Measurements from ENCODE around the gene MTSS2. TPM values are rescaled to one million over a fixed set of nuclear protein-coding genes. Genes with fewer than 3 reads are reported as not detected.
A peak's percentile ranks its signal among the peaks of the same experiment; 100 is the strongest.

Gene MTSS2
- total RNA-seq, 4 donors from 2014 or later: 74.9 to 238 (median 130) TPM

DNA sequence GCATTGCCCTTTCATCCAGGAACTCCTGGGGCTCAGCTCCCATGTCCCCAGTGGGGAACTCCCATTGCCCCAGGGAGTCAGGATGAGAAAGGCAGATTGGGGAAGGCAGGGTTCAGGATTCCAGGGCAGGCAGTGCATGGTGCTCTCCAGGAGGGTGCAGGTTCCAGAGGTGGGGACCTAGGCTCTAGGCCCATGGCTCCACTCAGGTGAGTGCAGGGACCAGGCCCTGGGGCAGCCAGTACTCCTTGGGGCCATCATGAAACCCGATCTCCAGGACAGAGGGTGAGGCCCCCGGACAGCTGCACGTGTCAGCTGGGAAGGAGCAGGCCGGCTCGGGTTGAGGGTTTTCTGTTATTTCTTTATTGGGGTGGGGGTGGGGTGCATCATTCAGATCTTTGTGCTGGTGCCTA is 1.3 kb upstream of the MTSS2 start:
- Histone ChIP-seq H3K9me3 (no peaks in the 10 kb centered on the region), H3K4me1 (peaks cover 89 to 95% (median 91%) of the 10 kb centered on the region in 4 donors), H3K27me3 (no peaks in the 10 kb centered on the region), H3K36me3 (peaks cover 0 to 11% (median 1%) of the 10 kb centered on the region in 4 donors), H3K4me3 (peak overlapping the region in 2 of 4 donors; percentile 86 to 87), H3K27ac (replicated peaks in 1 of 4) (peak overlapping the region; percentile 96 to 99 (median 96))
- TF ChIP-seq POLR2A (IDR thresholded peaks at IDR 0.05; ENCODE audit: low read depth) (no peak), EP300 (IDR thresholded peaks at IDR 0.05) (no peak), POLR2AphosphoS5 (IDR thresholded peaks at IDR 0.05) (no peak)
- TF ChIP-seq, protein P1, sequence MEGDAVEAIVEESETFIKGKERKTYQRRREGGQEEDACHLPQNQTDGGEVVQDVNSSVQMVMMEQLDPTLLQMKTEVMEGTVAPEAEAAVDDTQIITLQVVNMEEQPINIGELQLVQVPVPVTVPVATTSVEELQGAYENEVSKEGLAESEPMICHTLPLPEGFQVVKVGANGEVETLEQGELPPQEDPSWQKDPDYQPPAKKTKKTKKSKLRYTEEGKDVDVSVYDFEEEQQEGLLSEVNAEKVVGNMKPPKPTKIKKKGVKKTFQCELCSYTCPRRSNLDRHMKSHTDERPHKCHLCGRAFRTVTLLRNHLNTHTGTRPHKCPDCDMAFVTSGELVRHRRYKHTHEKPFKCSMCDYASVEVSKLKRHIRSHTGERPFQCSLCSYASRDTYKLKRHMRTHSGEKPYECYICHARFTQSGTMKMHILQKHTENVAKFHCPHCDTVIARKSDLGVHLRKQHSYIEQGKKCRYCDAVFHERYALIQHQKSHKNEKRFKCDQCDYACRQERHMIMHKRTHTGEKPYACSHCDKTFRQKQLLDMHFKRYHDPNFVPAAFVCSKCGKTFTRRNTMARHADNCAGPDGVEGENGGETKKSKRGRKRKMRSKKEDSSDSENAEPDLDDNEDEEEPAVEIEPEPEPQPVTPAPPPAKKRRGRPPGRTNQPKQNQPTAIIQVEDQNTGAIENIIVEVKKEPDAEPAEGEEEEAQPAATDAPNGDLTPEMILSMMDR (IDR thresholded peaks at IDR 0.05): no peak
- WGBS: 53% methylated on average over 5 of the region's 5 CpGs
- intact Hi-C loops (cut with DNase I): no loop called here
- DNase-seq (ENCODE audit: extremely low spot score): no peak

GRCh38 chr16:70686376-70687101 is 686 bp upstream of the MTSS2 start:
- H3K36me3 ChIP-seq: peaks cover 0 to 11% (median 1%) of the 10 kb centered on the region in 4 donors
- no peak for TF ChIP-seq EP300 (IDR thresholded peaks at IDR 0.05)
- no peak for TF ChIP-seq POLR2A (IDR thresholded peaks at IDR 0.05; ENCODE audit: low read depth)
- TF ChIP-seq POLR2AphosphoS5 (IDR thresholded peaks at IDR 0.05): no peak
- TF ChIP-seq, protein P1 (IDR thresholded peaks at IDR 0.05): peak in 1 of 3 experiments; percentile 5
- peaks cover 89 to 95% (median 91%) of the 10 kb centered on the region in 4 donors for H3K4me1 ChIP-seq
- H3K4me3 ChIP-seq: peak overlapping the region; percentile 75 to 87 (median 83)
- H3K27ac ChIP-seq (replicated peaks in 1 of 4): peak overlapping the region; percentile 96 to 99 (median 96)
- 64% methylated on average over 8 of the region's 29 CpGs for WGBS
- no peak for DNase-seq (ENCODE audit: extremely low spot score)
- intact Hi-C loops (cut with DNase I): no loop called here
- H3K27me3 ChIP-seq: no peaks in the 10 kb centered on the region
- H3K9me3 ChIP-seq: no peaks in the 10 kb centered on the region

DNA sequence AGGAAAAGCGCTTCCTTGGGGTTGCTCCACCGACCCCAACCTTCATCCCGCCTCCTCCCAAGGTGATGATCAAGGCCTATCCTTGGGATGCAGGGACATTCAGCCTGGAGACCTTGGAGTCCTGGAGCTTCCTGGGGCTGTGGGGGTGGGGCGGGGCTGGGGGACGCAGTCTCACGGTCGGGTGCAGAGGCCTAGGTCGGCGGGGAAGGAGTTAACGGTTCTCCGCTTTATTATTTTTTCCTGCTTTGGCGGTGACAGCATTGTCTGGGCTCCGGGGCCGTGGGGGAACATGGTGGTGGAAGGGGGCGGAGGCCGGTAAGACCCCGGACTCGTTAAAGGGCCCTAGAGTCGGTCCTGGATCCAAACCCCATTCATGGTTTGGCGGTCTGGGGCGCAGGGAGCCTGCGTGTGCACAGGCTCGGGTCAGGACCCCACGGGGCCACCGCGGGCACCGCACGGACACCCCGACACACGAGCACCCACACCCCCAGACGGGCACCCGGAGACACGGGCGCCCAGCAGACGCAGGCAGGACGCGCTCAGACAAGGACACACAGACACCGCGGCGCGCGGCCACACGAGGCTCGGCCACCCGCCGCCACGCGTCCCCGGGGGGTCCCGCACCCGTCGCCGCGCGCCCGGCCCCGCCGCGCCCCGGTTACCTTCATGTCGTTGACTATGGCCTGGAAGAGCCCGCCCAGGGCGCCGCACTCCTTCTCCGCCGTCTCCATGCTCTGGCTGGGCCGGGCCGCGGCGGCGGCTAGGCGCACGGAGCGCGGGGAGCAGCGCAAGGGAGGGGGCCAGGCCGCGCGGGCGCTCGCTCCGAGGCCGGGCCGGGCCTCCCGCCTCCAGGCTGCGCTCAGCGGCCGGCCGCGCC is 554 bp downstream of the MTSS2 start:
- Histone ChIP-seq H3K27me3 (no peaks in the 10 kb centered on the region), H3K9me3 (no peaks in the 10 kb centered on the region), H3K36me3 (peaks cover 0 to 17% (median 1%) of the 10 kb centered on the region in 4 donors), H3K4me3 (peak overlapping the region; percentile 75 to 87 (median 83)), H3K4me1 (peaks cover 88 to 95% (median 91%) of the 10 kb centered on the region in 4 donors), H3K27ac (replicated peaks in 1 of 4) (peak overlapping the region; percentile 86 to 99 (median 93))
- no peak for DNase-seq (ENCODE audit: extremely low spot score)
- no peak for TF ChIP-seq EP300 (IDR thresholded peaks at IDR 0.05)
- no peak for TF ChIP-seq POLR2A (IDR thresholded peaks at IDR 0.05; ENCODE audit: low read depth)
- TF ChIP-seq, protein P1 (IDR thresholded peaks at IDR 0.05): no peak
- no peak for TF ChIP-seq POLR2AphosphoS5 (IDR thresholded peaks at IDR 0.05)
- intact Hi-C loops (cut with DNase I): no loop called here
- 5% methylated on average over 9 of the region's 90 CpGs for WGBS

- intact Hi-C loops (cut with DNase I): no loop called here
- 29% methylated on average over 12 of the region's 14 CpGs for WGBS
- Histone ChIP-seq H3K4me3 (peak overlapping the region; percentile 75 to 87 (median 83)), H3K9me3 (no peaks in the 10 kb centered on the region), H3K27ac (replicated peaks in 1 of 4) (peak overlapping the region; percentile 86 to 99 (median 93)), H3K27me3 (no peaks in the 10 kb centered on the region), H3K36me3 (peaks cover 5 to 25% (median 7%) of the 10 kb centered on the region in 4 donors), H3K4me1 (peaks cover 82 to 95% (median 91%) of the 10 kb centered on the region in 4 donors)
- DNase-seq (ENCODE audit: extremely low spot score): no peak
- TF ChIP-seq POLR2A (IDR thresholded peaks at IDR 0.05; ENCODE audit: low read depth): no peak
- TF ChIP-seq, protein P1 (IDR thresholded peaks at IDR 0.05): no peak
- TF ChIP-seq EP300 (IDR thresholded peaks at IDR 0.05): no peak
- no peak for TF ChIP-seq POLR2AphosphoS5 (IDR thresholded peaks at IDR 0.05)
Observed at GRCh38 chr16:70684146-70685060, 1.4 kb downstream of the MTSS2 start.

Data from esophagus muscularis mucosa (tissue), 4 donors.